Heart left ventricle (tissue), 13 donors: Measurements from ENCODE around the gene TMEM120B.

Source experiments
- POLR2A ChIP-seq, 2 donors: fragments of 450-650 bp; IDR thresholded peaks; one replicate each; pipeline ENCODE4 v1.6.1; 2017; ENCODE audit warnings: antibody characterized with exemption in 2 of 2, mild to moderate bottlenecking in 2 of 2, moderate library complexity in 2 of 2
- TF ChIP-seq, protein P1 (sequence below), 12 donors: fragments of 200-600 bp; sonication (generic) in 4 of 12; IDR thresholded peaks; one replicate each; pipeline versions ENCODE4 v1.5.0 to v1.8.0; 2018 to 2022; ENCODE audit warnings: antibody characterized with exemption in 12 of 12, mild to moderate bottlenecking in 5 of 12
- donor health status: ischemic (EF 13 %, LVEDD 7.1; RV severe dilation, severe dysfunction).
- donor health status: DM: no; HTN: yes; CAD: no.
- donor health status: DM: no; HTN: no; CAD: no.
- donor health status: ischemic (EF 25% LVEDD 6.9; RV normal size, moderate dysfunction).
- donor health status: ischemic (EF 25% LVEDD 5.7; RV mildly dilated, moderate dysfunction).
- donor health status: ischemic (EF 35%, LVEDD 5.7; RV mildly dilated, moderate dysfunction).
- donor health status: nonischemic (EF 11% LVEDD 7.7; RV severe dilation, severe dysfunction).
- donor health status: DM: yes; HTN: yes; CAD: no.
- donor health status: PGD.
- donor health status: ischemic (EF 29% LVEDD 5.4; RV normal size, mild dysfunction).
- donor health status: nonischemic (EF 23%, LVEDD 6.1; RV moderate dilation, normal function).

DNA sequence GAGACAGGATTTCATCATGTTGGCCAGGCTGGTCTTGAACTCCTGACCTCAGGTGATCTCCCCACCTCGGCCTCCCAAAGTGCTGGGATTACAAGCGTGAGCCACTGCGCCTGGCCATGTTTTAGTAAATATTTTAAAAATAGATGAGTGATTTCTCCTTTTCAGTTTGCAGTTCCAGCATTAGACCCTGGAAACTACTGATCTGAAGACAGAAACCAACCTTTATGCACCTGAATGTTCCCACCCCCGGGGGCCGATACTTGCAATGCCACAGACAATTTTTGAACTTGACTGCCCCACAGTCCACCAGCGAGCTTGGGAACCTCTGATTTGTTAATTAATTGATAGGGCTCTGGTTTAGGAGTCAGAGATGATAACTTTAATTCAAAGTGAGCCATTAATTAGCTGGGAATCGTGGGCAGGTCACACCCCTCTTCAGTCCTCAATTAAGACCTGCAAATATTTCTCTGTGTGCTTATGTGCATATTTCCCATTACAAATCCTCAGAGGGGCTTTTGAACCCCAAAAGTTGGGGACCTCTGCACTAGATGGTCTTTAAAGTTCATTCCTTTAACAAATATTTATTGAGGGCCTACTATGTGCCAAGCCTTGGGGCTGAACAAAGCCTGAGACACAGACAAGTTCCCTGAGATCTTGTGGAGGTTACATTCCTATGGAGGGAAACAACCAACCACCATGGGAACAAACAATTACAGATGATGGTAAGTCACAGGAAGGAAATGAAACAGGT is 4.1 kb upstream of the TMEM120B start:
- no peak for TF ChIP-seq POLR2A (IDR thresholded peaks at IDR 0.05)
- TF ChIP-seq, protein P1, sequence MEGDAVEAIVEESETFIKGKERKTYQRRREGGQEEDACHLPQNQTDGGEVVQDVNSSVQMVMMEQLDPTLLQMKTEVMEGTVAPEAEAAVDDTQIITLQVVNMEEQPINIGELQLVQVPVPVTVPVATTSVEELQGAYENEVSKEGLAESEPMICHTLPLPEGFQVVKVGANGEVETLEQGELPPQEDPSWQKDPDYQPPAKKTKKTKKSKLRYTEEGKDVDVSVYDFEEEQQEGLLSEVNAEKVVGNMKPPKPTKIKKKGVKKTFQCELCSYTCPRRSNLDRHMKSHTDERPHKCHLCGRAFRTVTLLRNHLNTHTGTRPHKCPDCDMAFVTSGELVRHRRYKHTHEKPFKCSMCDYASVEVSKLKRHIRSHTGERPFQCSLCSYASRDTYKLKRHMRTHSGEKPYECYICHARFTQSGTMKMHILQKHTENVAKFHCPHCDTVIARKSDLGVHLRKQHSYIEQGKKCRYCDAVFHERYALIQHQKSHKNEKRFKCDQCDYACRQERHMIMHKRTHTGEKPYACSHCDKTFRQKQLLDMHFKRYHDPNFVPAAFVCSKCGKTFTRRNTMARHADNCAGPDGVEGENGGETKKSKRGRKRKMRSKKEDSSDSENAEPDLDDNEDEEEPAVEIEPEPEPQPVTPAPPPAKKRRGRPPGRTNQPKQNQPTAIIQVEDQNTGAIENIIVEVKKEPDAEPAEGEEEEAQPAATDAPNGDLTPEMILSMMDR (IDR thresholded peaks at IDR 0.05) = no peak
